ENCODE data around the gene GMCL2. TPM values are rescaled to one million over a fixed set of nuclear protein-coding genes. Genes with fewer than 3 reads are reported as not detected.

Gene GMCL2, protein sequence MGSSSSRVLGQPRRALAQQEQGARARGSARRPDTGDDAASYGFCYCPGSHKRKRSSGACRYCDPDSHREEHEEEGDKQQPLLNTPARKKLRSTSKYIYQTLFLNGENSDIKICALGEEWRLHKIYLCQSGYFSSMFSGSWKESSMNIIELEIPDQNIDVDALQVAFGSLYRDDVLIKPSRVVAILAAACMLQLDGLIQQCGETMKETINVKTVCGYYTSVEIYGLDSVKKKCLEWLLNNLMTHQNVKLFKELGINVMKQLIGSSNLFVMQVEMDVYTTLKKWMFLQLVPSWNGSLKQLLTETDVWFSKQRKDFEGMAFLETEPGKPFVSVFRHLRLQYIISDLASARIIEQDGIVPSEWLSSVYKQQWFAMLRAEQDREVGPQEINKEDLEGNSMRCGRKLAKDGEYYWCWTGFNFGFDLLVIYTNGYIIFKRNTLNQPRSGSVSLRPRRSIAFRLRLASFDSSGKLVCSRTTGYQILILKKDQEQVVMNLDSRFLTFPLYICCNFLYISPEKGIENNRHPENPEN
- 0.07 and 0.08 TPM in 2 replicates for total RNA-seq (2014; rRNA removed; shearing (Covaris generic))
- polyA plus RNA-seq (2016; fragmentation: Nextera tagmentation; extraction: Ambion mirVana): not detected in 2 replicates
- long read RNA-seq: 0 reads

DNA sequence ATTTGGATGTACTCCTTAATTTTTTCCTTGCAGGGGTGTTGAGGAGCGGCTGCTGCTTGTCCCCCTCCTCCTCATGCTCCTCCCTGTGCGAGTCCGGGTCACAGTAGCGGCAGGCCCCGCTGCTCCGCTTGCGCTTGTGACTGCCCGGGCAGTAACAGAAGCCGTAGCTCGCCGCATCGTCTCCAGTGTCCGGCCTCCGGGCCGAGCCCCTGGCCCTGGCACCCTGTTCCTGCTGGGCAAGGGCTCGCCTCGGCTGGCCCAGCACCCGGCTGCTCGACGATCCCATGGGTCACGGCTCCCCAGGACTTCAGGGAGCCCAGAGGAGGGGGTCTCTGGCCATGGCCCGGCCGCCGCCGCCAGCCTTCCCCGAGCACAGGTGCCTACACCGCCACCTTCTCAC lies at the start of gene GMCL2:
TSS of gene GMCL2 (minus strand) at position 358 of the 400 bp plus-strand sequence. CDS start at position 286, 72 bp downstream.
- H3K27ac ChIP-seq (ENCODE audit: low read depth): no peak within 1 kb of the TSS
- H3K4me3 ChIP-seq: no peak within 1 kb of the TSS
- TF ChIP-seq NANOG (IDR thresholded peaks at IDR 0.05; ENCODE audit: borderline replicate concordance): no peak
- no peak for TF ChIP-seq ZNF114 (CRISPR knock-in tag; IDR thresholded peaks at IDR 0.05)
- no peak for TF ChIP-seq EZH2phosphoT487 (IDR thresholded peaks at IDR 0.05; ENCODE audit: unreplicated experiment)
- no peak for TF ChIP-seq POLR2AphosphoS5 (IDR thresholded peaks at IDR 0.05; ENCODE audit: low read depth)
- TF ChIP-seq, protein P1, sequence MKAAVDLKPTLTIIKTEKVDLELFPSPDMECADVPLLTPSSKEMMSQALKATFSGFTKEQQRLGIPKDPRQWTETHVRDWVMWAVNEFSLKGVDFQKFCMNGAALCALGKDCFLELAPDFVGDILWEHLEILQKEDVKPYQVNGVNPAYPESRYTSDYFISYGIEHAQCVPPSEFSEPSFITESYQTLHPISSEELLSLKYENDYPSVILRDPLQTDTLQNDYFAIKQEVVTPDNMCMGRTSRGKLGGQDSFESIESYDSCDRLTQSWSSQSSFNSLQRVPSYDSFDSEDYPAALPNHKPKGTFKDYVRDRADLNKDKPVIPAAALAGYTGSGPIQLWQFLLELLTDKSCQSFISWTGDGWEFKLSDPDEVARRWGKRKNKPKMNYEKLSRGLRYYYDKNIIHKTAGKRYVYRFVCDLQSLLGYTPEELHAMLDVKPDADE (IDR thresholded peaks at IDR 0.05): no peak
- TF ChIP-seq, protein P2, sequence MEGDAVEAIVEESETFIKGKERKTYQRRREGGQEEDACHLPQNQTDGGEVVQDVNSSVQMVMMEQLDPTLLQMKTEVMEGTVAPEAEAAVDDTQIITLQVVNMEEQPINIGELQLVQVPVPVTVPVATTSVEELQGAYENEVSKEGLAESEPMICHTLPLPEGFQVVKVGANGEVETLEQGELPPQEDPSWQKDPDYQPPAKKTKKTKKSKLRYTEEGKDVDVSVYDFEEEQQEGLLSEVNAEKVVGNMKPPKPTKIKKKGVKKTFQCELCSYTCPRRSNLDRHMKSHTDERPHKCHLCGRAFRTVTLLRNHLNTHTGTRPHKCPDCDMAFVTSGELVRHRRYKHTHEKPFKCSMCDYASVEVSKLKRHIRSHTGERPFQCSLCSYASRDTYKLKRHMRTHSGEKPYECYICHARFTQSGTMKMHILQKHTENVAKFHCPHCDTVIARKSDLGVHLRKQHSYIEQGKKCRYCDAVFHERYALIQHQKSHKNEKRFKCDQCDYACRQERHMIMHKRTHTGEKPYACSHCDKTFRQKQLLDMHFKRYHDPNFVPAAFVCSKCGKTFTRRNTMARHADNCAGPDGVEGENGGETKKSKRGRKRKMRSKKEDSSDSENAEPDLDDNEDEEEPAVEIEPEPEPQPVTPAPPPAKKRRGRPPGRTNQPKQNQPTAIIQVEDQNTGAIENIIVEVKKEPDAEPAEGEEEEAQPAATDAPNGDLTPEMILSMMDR (conservative IDR thresholded peaks at IDR 0.05; ENCODE audit: low read depth in 2 of 2): no peak
- no peak for TF ChIP-seq JUNB (IDR thresholded peaks at IDR 0.05; ENCODE audit: unreplicated experiment)
- no peak for TF ChIP-seq CREB1 (CRISPR knock-in tag; IDR thresholded peaks at IDR 0.05; ENCODE audit: low read depth)
- TF ChIP-seq, protein P3, sequence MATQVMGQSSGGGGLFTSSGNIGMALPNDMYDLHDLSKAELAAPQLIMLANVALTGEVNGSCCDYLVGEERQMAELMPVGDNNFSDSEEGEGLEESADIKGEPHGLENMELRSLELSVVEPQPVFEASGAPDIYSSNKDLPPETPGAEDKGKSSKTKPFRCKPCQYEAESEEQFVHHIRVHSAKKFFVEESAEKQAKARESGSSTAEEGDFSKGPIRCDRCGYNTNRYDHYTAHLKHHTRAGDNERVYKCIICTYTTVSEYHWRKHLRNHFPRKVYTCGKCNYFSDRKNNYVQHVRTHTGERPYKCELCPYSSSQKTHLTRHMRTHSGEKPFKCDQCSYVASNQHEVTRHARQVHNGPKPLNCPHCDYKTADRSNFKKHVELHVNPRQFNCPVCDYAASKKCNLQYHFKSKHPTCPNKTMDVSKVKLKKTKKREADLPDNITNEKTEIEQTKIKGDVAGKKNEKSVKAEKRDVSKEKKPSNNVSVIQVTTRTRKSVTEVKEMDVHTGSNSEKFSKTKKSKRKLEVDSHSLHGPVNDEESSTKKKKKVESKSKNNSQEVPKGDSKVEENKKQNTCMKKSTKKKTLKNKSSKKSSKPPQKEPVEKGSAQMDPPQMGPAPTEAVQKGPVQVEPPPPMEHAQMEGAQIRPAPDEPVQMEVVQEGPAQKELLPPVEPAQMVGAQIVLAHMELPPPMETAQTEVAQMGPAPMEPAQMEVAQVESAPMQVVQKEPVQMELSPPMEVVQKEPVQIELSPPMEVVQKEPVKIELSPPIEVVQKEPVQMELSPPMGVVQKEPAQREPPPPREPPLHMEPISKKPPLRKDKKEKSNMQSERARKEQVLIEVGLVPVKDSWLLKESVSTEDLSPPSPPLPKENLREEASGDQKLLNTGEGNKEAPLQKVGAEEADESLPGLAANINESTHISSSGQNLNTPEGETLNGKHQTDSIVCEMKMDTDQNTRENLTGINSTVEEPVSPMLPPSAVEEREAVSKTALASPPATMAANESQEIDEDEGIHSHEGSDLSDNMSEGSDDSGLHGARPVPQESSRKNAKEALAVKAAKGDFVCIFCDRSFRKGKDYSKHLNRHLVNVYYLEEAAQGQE (IDR thresholded peaks at IDR 0.05; ENCODE audit: unreplicated experiment): no peak
- TF ChIP-seq, protein P4, sequence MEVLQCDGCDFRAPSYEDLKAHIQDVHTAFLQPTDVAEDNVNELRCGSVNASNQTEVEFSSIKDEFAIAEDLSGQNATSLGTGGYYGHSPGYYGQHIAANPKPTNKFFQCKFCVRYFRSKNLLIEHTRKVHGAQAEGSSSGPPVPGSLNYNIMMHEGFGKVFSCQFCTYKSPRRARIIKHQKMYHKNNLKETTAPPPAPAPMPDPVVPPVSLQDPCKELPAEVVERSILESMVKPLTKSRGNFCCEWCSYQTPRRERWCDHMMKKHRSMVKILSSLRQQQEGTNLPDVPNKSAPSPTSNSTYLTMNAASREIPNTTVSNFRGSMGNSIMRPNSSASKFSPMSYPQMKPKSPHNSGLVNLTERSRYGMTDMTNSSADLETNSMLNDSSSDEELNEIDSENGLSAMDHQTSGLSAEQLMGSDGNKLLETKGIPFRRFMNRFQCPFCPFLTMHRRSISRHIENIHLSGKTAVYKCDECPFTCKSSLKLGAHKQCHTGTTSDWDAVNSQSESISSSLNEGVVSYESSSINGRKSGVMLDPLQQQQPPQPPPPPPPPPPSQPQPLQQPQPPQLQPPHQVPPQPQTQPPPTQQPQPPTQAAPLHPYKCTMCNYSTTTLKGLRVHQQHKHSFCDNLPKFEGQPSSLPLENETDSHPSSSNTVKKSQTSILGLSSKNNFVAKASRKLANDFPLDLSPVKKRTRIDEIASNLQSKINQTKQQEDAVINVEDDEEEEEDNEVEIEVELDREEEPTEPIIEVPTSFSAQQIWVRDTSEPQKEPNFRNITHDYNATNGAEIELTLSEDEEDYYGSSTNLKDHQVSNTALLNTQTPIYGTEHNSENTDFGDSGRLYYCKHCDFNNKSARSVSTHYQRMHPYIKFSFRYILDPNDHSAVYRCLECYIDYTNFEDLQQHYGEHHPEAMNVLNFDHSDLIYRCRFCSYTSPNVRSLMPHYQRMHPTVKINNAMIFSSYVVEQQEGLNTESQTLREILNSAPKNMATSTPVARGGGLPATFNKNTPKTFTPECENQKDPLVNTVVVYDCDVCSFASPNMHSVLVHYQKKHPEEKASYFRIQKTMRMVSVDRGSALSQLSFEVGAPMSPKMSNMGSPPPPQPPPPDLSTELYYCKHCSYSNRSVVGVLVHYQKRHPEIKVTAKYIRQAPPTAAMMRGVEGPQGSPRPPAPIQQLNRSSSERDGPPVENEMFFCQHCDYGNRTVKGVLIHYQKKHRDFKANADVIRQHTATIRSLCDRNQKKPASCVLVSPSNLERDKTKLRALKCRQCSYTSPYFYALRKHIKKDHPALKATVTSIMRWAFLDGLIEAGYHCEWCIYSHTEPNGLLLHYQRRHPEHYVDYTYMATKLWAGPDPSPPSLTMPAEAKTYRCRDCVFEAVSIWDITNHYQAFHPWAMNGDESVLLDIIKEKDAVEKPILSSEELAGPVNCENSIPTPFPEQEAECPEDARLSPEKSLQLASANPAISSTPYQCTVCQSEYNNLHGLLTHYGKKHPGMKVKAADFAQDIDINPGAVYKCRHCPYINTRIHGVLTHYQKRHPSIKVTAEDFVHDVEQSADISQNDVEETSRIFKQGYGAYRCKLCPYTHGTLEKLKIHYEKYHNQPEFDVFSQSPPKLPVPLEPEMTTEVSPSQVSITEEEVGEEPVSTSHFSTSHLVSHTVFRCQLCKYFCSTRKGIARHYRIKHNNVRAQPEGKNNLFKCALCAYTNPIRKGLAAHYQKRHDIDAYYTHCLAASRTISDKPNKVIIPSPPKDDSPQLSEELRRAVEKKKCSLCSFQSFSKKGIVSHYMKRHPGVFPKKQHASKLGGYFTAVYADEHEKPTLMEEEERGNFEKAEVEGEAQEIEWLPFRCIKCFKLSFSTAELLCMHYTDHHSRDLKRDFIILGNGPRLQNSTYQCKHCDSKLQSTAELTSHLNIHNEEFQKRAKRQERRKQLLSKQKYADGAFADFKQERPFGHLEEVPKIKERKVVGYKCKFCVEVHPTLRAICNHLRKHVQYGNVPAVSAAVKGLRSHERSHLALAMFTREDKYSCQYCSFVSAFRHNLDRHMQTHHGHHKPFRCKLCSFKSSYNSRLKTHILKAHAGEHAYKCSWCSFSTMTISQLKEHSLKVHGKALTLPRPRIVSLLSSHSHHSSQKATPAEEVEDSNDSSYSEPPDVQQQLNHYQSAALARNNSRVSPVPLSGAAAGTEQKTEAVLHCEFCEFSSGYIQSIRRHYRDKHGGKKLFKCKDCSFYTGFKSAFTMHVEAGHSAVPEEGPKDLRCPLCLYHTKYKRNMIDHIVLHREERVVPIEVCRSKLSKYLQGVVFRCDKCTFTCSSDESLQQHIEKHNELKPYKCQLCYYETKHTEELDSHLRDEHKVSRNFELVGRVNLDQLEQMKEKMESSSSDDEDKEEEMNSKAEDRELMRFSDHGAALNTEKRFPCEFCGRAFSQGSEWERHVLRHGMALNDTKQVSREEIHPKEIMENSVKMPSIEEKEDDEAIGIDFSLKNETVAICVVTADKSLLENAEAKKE (CRISPR knock-in tag; IDR thresholded peaks at IDR 0.05): no peak
- TF ChIP-seq STAT1 (IDR thresholded peaks at IDR 0.05; ENCODE audit: unreplicated experiment): no peak
- no peak for TF ChIP-seq EZH2 (IDR thresholded peaks at IDR 0.05; ENCODE audit: low read depth, unreplicated experiment)
- no peak for TF ChIP-seq ZNF331 (CRISPR knock-in tag; IDR thresholded peaks at IDR 0.05; ENCODE audit: low read depth)
- no peaks in the 10 kb centered on the region for H3F3A ChIP-seq (replicated peaks; ENCODE audit: low read depth)
- Mint-ChIP-seq H3K36me3 (ENCODE audit: low read depth) (peaks cover 16% of the 10 kb centered on the region), H3K9me3 (peaks cover 26% of the 10 kb centered on the region; the same call in 2 of the 3 replicates), H3K27me3 (ENCODE audit: insufficient read depth, low read depth, poor library complexity) (peaks cover 11% of the 10 kb centered on the region), H3K27ac (no peak within 1 kb of the TSS), H3K4me1 (peaks cover 6% of the 10 kb centered on the region), H3K4me3 (no peak within 1 kb of the TSS)
- no peaks in the 10 kb centered on the region for H3K27me3 ChIP-seq (ENCODE audit: insufficient read depth)
- no peaks in the 10 kb centered on the region for H3K9me2 ChIP-seq (ENCODE audit: insufficient read depth)
- DNase-seq (ENCODE audit: low spot score) (no peak), ATAC-seq (peak; percentile 29; the same call in 2 of the 3 replicates)
- H3K79me2 ChIP-seq (replicated peaks; ENCODE audit: insufficient read depth): no peaks in the 10 kb centered on the region
- H3K4me1 ChIP-seq (ENCODE audit: insufficient read depth): peaks cover 8% of the 10 kb centered on the region
- no peaks in the 10 kb centered on the region for H4K20me1 ChIP-seq (replicated peaks; ENCODE audit: insufficient read depth)
- no peak within 1 kb of the TSS for H3K4me2 ChIP-seq
- no peaks in the 10 kb centered on the region for H3K36me3 ChIP-seq (ENCODE audit: insufficient read depth)
- H2AFZ ChIP-seq: 0 out of 2 replicates have a peak within 1 kb of the TSS, but pooled peaks have one; percentile 0

Measured in GM23338 (cell line).